Uterus (tissue), 4 donors: ENCODE data around the gene LAMC3. TPM values are rescaled to one million over a fixed set of nuclear protein-coding genes. Genes with fewer than 3 reads are reported as not detected.

Source experiments
- DNase-seq, 2 donors: peaks; one replicate each; pipeline ENCODE4 v3.0.0-alpha.2; 2019 to 2020
- H3K27ac ChIP-seq, 2 donors: fragments of 200-600 bp; sonication (generic); 1 replicate in 1 of 2; 2 replicates in 1 of 2; pipeline ENCODE4 v1.5.1; 2016 to 2018
- H3K27me3 ChIP-seq, 2 donors: fragments of 200-600 bp; sonication (generic); one replicate each; pipeline ENCODE4 v1.5.1; 2018 to 2019; ENCODE audit warnings: control low read depth in 1 of 2
- H3K36me3 ChIP-seq, 2 donors: fragments of 200-600 bp; sonication (generic); one replicate each; pipeline ENCODE4 v1.5.1; 2019; ENCODE audit warnings: control low read depth in 1 of 2
- H3K4me1 ChIP-seq, 2 donors: fragments of 200-600 bp; sonication (generic); one replicate each; pipeline ENCODE4 v1.5.1; 2018 to 2019; ENCODE audit warnings: control low read depth in 1 of 2
- H3K4me3 ChIP-seq, 2 donors: fragments of 200-600 bp; sonication (generic); 1 replicate in 1 of 2; 2 replicates in 1 of 2; pipeline ENCODE4 v1.5.1; 2018 to 2019; ENCODE audit warnings: mild to moderate bottlenecking in 1 of 2
- H3K9me3 ChIP-seq, 2 donors: fragments of 200-600 bp; sonication (generic); one replicate each; pipeline ENCODE4 v1.5.1; 2019; ENCODE audit warnings: control low read depth in 1 of 2
- CTCF ChIP-seq, 4 experiments: fragments of 200-600 bp in 2 of 4; fragments of 450-650 bp in 2 of 4; sonication (generic) in 2 of 4; IDR thresholded peaks; one replicate each; pipeline ENCODE4 v1.5.1; 2016 to 2019; ENCODE audit warnings: antibody characterized with exemption in 4 of 4, mild to moderate bottlenecking in 2 of 4, moderate library complexity in 1 of 4
- POLR2A ChIP-seq, 2 donors: fragments of 450-650 bp; IDR thresholded peaks; one replicate each; pipeline ENCODE4 v1.6.1; 2016; ENCODE audit warnings: antibody characterized with exemption in 2 of 2, mild to moderate bottlenecking in 1 of 2, moderate library complexity in 1 of 2
- intact Hi-C: fragments of 100-400 bp; cut with DNase I; formaldehyde crosslinking; loops from one replicate; pipeline ENCODE4 v1.15.1; 2023; ENCODE audit warnings: low total_unique reads
- total RNA-seq, 4 donors: library from RNA; depleted of rRNA in 3 of 4; stranded (reverse); fragments of >200 nt in 3 of 4; gene quantifications; one replicate each; pipeline versions ENCODE4 v1.1.0 to v1.2.4, GENCODE V29; 2014 to 2023
- donor health status: DM: yes; HTN: yes; CAD: no.

The LAMC3 gene
- total RNA-seq, 4 donors from 2014 or later: 2.6 to 58.5 (median 3.6) TPM

- TF ChIP-seq POLR2A (IDR thresholded peaks at IDR 0.05) (no peak), CTCF (IDR thresholded peaks at IDR 0.05) (no peak)
- H3K9me3 ChIP-seq: no peaks in the 10 kb centered on the region
- H3K36me3 ChIP-seq: no peaks in the 10 kb centered on the region
- no peak overlapping the region for H3K27ac ChIP-seq
- H3K4me3 ChIP-seq: no peak overlapping the region
- no peak for DNase-seq
- intact Hi-C loops: no loop called here
- H3K4me1 ChIP-seq: no peaks in the 10 kb centered on the region
- no peaks in the 10 kb centered on the region for H3K27me3 ChIP-seq
Observed at GRCh38 chr9:131015876-131016397, 7.0 kb downstream of the LAMC3 start.

- Histone ChIP-seq H3K4me3 (no peak overlapping the region), H3K4me1 (no peaks in the 10 kb centered on the region), H3K36me3 (no peaks in the 10 kb centered on the region), H3K27ac (no peak overlapping the region), H3K27me3 (no peaks in the 10 kb centered on the region), H3K9me3 (no peaks in the 10 kb centered on the region)
- DNase-seq: no peak
- TF ChIP-seq POLR2A (IDR thresholded peaks at IDR 0.05) (no peak), CTCF (IDR thresholded peaks at IDR 0.05) (no peak)
- intact Hi-C loops: no loop called here
Observed at GRCh38 chr9:131017067-131017466, 8.1 kb downstream of the LAMC3 start.

GRCh38 chr9:131018621-131019020, 9.6 kb downstream of the LAMC3 start:
- TF ChIP-seq CTCF (IDR thresholded peaks at IDR 0.05) (no peak), POLR2A (IDR thresholded peaks at IDR 0.05) (no peak)
- Histone ChIP-seq H3K4me1 (no peaks in the 10 kb centered on the region), H3K9me3 (no peaks in the 10 kb centered on the region), H3K4me3 (no peak overlapping the region), H3K36me3 (no peaks in the 10 kb centered on the region), H3K27me3 (no peaks in the 10 kb centered on the region), H3K27ac (no peak overlapping the region)
- intact Hi-C loops: no loop called here
- no peak for DNase-seq

- H3K27ac ChIP-seq: no peak overlapping the region
- no peaks in the 10 kb centered on the region for H3K4me1 ChIP-seq
- TF ChIP-seq CTCF (IDR thresholded peaks at IDR 0.05): no peak
- TF ChIP-seq POLR2A (IDR thresholded peaks at IDR 0.05): no peak
- H3K36me3 ChIP-seq: no peaks in the 10 kb centered on the region
- no peaks in the 10 kb centered on the region for H3K9me3 ChIP-seq
- no peak overlapping the region for H3K4me3 ChIP-seq
- intact Hi-C loops: no loop called here
- no peak for DNase-seq
- H3K27me3 ChIP-seq: no peaks in the 10 kb centered on the region
Observed at GRCh38 chr9:131019388-131020239, 10.6 kb downstream of the LAMC3 start.

GRCh38 chr9:131020388-131020787, 11.4 kb downstream of the LAMC3 start:
- Histone ChIP-seq H3K27me3 (no peaks in the 10 kb centered on the region), H3K4me1 (no peaks in the 10 kb centered on the region), H3K27ac (no peak overlapping the region), H3K4me3 (no peak overlapping the region), H3K36me3 (no peaks in the 10 kb centered on the region), H3K9me3 (no peaks in the 10 kb centered on the region)
- DNase-seq: no peak
- TF ChIP-seq POLR2A (IDR thresholded peaks at IDR 0.05): no peak
- TF ChIP-seq CTCF (IDR thresholded peaks at IDR 0.05): no peak
- intact Hi-C loops: no loop called here
